HK-2 (cell line): ENCODE data around the gene RAB35.

Source experiments
- DNase-seq: peaks from one replicate; pipeline ENCODE4 v3.0.0-alpha.2; 2018; ENCODE audit not compliant: unreplicated experiment

The RAB35 gene

DNA sequence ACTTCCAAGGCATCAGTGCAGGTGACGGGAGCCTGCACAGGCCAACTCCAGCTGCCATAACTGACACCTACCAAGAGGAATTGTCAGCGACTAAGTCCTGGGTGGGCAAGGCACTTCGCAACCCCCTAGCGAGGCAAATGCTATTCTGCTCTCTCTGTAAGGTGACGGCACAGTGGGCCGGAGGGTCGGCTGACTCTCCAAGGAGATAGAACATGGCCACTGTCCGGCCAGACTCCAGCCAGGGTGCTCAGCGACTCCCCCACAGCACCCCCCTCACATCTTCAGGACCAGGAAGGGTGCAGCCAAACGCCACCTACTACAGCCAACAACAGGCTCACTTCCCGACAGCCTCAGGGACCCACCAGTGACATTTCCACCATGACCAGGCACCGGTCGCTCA is 13.2 kb downstream of the RAB35 start:
- DNase-seq: no peak

DNA sequence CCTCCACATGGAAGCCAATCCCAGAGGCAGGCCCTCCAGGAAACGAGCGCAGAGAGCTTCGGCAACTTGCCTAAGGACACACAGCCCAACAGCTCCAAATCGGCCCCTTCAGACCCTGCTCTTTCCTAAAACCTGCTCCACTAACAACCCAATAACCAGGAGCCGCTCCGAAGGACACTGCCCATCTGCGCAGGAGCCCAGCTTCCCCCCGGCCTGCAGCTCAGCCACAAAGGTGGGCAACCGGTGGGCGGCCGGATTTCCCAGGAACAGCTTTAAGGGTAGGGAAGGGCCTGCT is 13.6 kb downstream of the RAB35 start:
- DNase-seq: no peak

DNA sequence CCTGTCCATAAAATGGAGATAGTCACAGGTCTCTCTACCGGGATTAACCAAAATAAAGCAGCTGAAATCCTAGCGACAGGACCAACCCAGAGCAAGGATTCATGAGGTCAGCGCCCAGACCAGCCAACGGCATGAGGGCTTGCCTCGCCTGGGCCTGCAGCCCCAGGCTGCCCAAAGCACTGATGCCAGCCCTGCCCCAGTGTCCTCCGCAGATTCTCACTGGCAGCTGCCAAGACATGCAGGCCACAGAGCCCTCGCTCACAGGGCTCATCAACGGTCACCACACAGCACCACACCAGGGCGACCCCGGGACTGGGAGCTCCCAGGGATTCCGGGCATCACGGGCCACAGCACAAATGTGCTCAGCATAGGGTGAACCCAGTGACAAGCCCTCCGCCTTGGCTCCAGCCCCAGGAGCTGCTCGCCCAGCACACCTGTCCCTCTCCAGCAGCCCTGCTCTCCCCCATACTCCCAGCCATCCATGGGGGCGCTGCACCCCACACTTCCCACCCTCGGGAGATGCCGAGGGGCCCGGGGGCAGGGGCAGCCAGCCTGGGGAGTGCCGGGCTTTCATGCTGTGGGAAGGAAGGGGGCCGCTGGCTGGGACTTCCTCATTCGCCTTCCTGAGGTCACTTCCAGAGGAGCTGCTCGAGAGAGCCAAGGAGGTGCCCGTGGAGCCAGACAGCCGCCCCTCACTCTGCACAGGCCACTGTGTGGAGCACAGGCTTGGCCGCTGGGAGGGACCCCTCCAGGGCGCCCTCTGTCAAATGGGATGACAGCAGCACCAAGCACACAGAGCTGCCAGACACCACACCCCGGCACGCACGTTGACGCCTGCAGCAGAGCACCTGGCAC is 14.1 kb downstream of the RAB35 start:
- DNase-seq: no peak

DNA sequence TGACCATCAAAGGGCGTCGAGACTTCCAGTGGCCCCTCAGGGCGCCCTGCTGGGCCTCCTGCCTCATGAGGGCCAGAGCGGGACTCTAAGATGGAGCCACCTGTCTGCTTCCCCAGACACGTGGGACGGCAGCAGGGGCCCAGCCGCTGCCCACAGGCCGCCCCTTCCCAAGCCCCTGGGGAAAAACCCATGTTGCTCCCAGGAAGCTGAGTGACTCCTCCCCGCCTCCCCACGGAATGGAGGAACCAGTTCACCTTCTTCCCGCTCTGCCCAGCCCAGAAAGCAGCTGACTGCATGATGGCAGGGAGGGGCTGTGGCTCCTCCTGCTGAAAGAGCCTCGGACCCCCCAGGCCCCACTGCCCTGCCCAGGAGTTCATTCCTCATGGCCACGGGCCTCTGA is 14.9 kb downstream of the RAB35 start:
- no peak for DNase-seq

DNA sequence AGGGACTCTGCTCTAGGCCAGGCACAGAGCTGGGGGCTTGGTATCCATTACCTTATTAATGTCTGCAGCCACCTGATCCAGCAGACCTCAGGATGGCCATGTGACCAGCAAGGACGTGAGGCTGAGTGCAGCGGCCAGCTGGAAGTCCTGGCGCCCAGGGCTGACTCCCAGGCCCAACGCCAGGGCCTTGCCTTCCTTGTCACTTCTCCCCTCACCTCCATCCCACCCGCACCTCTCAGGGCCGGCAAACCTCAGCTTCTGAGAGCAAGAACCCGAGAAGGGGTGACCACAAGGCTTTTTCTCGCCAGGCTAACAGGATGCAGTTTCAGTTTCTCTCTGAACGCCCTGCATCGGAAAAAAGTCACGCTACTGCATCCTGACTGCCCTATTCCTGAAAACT is 15.4 kb downstream of the RAB35 start:
- DNase-seq: no peak

DNA sequence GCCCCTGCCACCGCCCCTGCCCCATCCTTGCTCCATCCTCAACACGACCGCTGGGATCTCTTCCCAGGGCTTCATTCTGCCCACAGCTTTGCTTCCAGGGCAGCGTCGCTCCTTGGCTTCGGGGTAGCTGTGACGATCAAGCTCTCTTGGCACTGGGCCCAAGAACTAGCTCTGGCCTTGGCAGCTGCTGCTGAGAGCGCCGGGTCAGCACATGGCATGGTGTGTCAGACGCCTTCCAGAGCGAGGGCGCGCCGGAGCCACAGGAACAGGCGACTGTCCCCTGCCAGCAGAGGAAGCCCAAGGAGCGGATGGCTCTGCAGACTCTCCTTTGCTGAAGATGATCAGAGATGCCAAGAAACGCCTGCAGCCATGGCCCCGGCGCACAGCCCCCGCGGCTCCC is 15.9 kb downstream of the RAB35 start:
- no peak for DNase-seq

DNA sequence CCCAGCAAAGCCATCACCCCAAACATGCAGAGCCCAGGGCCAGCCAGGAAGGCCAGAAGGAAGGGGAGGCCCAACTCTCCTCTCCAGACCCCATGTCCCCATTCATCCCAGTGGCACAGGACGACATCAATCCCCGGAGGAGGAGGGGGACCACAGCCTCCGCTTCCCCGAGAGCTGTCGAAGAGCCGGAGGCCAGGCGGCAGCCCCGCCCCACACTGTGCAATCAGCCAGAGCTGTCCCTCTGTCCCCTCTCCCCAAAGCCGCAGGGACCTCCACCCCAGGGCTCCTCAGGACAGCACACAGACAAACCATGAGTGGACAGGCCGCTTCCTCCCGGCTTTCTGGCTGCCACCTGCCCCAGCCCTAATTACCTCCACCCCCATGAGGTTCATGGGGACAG is 16.8 kb downstream of the RAB35 start:
- no peak for DNase-seq

DNA sequence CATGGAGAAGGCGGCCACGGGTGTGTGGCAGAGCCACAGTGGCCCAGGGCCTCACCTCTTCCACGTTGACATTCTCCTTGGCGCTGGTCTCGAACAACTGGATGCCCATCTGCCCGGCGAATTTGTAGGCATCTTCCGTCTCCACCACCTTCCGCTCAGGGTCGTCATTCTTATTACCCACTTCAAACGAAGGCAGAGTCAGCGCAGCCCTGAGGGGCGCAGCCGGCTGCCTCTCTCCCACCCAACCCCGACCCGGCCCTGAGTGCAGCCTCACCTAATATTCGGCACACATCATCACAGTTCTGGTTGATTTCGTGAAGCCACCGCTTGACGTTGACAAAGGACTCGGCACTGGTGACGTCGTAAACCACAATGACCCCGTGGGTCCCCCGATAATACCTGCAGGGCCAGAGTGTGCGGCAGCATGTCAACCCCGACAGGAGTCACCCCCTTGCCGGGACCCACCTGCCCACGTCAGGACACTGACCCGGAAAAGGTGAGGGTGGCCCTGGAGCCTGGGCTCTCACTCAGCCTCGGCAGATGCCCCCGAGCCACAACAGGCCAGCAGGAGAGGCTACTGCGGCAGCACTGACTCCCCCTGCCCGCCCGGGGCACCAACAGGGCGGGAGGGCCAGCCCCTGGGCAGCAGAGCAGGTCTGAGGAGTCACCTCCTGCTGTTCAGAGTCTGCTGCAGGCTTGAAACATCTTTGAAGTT is 17.6 kb downstream of the RAB35 start:
- DNase-seq: no peak

DNA sequence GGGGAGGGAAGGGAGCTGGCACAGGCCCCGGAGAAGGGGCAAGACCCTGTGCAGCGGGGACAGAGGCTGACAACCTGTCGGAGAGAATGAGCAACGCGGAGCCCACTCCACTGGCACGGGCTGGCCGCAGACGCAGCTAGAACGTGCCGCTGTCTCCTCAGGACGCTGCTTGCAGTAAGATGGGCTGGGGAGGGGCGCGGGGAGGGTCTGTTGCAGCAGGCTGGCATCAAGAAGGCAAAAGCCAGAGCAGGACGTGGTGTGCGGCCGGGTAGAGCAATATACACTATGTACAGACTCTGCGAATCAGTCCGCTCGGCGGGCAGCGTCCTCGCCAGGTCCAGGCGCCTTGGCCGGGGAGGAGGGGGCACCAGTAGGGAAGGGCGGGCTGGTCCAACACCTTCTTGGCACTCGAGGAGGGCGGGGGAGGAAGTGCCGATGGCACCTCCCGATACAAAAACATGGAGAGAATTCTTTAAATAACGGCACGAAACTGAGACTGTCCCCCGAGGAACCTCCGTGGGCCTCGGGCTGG is 19.8 kb downstream of the RAB35 start:
- DNase-seq: no peak

DNA sequence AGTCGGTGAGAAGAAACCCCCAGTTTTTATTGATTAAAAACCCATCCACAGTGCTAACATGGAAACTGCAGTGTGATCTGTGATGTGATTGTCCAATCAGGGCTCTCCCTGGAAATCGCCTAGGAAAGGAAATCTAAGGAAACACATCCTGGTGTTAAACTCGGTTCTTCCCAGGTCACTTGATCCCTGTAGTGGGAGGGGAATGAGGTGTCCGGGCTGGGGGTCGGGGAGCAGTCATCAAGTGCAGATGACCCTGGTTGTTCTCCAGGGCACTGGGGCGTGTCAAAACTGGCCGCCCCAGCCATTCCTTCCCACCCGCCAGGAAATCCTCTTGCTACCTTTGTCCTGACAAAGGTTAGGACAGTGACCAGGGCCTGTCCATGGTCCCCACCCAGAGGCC is 20.8 kb downstream of the RAB35 start:
- DNase-seq: no peak

DNA sequence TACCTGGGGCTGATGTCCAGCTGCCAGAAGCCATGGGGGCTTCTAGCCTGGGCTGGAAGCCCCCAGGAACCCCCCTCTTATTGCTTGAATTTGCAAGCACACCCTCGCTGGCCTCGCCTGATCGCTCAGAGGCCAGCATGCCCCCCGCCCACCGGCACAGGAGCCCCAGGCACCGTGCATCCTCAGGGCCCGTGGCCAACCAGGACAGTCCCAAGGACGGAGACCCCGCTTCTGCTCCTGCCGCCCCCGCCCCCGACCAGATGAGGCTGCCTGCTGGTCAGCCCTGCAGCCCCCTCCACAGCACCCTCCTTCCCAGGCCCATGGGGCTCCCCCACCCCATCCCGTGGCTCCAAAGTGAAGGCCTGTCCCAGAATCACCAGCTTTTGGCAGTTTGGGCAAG is 21.2 kb downstream of the RAB35 start:
- DNase-seq: no peak

DNA sequence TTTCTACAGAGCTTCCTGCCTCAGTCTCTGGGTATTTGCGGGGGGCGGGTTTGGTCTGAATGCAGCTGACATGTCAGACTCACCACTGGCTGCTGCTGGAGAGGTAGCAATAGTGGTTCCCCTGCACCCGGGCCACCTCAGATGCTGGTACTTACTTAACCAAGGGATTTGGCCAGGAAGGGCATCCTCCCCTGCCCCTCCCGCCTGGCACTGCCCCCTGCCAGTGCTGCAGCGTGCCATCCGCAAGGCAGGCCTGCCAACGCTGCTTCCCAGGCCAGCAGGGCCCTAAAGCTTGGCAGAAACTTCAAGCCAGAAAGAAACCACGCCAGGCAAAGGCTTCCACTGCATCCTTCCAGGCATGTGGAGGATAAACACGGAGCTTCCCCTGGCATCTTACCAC is 22.1 kb downstream of the RAB35 start:
- no peak for DNase-seq

DNA sequence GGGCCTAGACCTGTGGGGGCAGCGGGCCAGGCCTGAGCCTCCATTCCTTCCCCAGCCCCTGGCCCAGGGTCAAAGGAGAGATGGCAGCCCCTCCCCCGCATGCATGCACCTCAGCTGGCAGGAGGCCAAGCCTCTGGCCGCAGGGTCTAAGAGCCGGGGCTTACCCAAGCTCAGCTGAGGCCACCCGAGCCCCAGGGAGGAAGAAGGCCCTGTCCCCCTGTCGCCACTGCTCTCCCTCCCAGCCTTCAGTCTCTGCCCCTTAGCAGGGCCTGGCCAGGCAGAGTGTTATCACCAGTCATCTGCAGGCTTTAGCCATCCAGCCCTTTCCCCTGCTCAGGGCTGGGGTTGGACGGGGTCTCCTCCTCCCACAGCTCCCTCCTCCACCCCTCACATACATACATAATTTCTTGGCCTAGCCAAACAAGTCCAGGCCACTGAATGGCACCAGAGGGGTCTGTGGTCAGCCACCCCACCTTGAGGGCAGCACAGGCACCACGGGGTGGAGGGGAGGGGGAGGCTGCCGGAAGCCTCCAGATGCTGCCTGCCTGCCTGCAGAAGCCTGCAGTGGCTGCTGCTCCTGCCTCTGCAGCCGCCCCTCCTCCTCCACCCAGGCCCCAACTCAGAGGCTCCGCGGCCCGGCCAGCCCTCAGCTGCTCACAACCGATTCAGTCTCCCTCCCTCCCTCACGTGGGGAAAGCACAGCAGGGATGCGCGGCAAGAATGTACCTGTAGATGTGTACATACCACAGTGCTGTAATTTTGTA is 22.8 kb downstream of the RAB35 start:
- no peak for DNase-seq

DNA sequence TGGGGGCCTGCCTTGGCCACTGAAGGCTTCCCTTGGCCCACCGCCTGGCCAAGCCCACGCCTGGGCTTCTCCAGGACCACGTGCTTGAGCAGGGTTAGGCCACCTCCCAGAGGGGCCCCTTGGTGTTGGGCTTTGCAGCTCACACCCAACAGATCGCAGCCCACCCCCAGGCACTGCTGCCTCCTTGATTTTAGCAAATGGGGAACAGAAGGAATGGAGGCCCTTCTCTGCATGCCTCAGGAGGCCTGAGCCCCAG is 23.3 kb downstream of the RAB35 start:
- DNase-seq: no peak

DNA sequence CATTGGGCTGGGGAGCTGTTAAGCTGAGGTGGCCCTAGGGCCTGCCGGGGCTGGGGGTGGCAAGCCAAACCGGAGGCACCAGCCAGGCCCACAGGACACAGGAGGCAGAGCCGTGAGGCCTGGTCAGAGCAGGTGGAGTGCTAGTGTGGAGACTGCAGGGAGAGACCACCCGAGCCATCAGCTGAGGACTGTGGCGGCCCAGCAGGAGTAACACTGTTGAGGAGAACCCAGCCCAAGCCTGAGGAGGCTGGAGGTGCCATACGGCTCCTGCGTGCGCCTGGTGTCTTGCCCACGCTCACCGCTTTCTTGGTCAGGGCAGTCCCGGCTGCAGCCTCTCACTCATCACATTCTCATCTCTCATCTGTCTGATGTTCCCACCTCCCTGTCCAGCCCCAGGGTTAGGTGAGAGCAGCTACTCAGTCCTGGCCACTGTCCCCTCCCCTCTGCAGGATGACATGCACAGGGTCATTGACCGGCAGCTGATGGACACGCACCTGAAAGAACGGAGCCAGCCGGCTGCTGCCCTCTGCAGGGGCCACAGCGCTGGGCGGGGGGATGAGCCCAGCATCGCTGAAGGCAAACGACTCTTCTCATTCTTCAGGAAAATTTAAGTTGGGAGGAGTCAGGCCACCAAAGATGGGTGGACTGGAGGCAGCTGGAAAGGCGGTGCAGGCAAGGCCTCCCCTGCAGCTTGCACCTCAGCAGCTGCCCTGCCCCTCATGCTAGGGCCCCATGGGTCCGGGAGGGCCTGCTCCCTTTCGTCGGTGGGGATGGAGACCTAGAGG is 23.8 kb downstream of the RAB35 start:
- no peak for DNase-seq

DNA sequence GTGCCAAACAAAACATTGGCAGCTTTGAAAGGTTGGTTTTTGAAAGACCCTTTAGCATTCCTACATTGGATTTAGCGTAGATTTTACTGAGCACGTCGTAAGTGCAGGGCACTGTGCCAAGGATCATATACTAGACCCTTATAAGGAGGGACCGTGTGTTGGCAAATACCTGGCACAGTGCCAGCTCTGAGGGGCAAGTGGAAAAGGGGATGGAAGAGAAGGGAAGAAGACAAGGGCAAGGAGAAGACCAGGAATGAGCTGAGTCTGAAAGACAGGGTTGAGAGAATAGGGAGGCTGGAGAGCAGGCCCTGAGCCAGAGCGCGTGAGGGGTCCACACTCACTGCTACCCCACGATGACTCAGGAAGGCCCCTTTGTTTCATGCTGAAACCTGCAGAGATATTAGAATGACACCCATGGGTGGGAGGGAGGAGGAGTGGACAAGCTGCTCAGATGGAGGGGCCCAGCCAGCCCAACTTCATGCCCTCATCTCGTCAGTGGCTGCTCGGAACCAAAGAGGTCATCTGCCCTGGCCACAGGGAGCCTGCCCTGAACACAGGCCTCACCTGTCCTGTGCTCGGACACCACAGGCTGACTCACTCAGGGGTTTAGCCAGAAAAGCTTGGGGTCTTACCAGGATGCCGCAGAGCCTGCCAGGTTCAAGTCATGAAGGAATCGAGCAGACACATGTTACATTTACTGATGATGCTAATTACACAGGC is 25.0 kb downstream of the RAB35 start:
- no peak for DNase-seq

DNA sequence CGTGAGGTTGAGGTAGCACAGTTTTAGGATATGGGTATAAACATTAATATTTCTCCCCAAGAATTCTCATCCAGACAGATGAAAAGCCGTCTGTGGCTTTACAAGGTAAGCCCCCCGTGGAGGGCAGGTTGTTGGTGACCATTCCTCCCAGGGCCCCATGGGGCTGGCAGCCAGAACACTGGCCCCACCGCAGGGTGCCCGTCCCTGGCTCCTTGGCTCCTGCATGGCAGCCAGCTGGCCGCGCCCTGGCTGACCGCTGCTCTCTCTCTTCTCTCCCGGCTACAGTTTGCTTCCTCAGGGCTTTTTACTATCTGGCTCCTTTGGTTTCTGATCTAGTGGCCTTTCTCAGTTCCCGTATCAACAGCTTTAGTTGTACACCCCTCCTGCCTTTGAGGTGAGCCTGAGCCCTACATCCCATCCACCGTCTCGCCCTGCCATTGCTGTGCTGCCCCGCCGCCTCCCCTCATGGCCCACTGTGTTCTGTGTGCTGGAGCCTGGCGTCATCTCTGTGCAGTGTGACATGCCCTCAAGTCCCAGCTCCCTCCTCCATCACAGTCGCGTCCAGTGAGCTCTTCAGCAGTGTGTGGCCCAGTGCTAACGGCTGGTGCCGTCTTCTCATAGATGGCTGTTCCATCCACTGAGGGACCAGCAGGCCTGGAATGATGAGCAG is 25.8 kb downstream of the RAB35 start:
- DNase-seq: no peak

DNA sequence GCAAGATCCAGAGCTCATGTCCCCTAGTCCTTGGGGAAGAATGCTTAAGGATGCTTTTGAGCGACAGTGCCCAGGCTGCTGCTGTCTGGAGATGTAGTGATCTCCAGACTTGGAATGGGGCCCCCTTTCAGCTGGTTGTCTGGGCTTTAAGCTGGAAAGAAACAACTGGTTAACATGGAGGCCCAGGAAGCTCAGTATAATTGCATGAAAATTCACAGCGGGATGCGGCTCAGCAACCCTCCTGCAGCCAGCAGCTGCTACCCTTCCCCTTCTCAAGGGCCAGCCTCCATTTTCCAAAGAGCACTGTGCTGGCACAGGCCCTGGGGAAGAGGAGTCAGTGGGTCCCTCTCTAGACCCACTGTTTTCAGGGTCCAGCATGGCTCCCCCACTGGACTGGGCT is 26.3 kb downstream of the RAB35 start:
- DNase-seq: no peak

DNA sequence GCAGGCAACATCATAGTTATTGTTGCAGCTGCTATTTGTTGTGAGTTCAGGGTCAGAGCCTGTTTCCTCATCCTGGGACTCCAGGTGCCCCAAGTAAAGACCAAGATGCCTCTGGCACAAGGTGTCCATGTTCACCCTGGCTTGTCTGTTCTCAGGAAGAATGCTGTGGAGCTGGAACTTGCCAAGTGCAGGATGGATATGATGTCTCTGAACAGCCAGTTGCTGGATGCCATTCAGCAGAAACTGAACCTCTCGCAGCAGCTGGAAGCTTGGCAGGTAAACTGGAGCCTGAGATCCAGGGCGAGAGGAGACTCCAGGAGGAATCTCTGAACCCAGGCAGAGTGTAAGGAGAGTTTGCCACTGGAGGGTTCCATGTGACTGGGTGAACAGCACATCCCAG is 26.8 kb downstream of the RAB35 start:
- no peak for DNase-seq

DNA sequence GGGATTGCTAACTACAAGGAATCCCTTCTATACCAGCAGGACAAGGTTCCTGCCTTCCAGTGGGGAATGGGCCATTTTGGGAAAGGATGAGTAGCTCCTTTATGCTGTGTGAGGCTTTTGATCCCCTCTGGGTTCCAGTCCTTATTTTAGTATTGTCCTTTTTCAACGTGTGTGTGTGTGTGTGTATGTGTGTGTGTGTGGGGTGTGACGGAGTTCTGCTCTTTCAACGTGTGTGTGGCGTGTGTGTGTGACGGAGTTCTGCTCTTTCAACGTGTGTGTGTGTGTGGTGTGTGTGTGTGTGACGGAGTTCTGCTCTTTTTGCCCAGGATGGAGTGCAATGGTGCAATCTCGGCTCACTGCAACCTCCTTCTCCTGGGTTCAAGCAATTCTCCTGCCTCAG is 27.4 kb downstream of the RAB35 start:
- no peak for DNase-seq
